Calu3 (cell line): ENCODE results near the gene GLRX2. TPM values are rescaled to one million over a fixed set of nuclear protein-coding genes. Genes with fewer than 3 reads are reported as not detected.

Source experiments
- Bru-seq: library from RNA; stranded (reverse); fragments of 400-500 nt; gene quantifications from one replicate; lab custom pipeline; 2021; lab: Mats Ljungman, UMichigan
- BruChase-seq, 2 experiments: library from RNA; stranded (reverse); fragments of 400-500 nt; gene quantifications; one replicate each; lab custom pipeline; 2021; lab: Mats Ljungman, UMichigan
- BruUV-seq: library from RNA; stranded (reverse); fragments of 400-500 nt; replicated peaks from 2 replicates; lab custom pipeline; 2021; lab: Mats Ljungman, UMichigan
- CTCF ChIA-PET: fragments of 300-600 bp; sonication (Branson Sonifier 250); formaldehyde crosslinking; loops from one replicate; lab custom pipeline; 2022; ENCODE audit warnings: antibody characterized with exemption; lab: Charles Lee
- DNase-seq: peaks from one replicate; pipeline ENCODE4 v3.0.0; 2022
- H3K27ac Mint-ChIP-seq: one replicate; pipeline ENCODE4 v1.8.0; 2022; ENCODE audit warnings: mixed read lengths; ENCODE audit not compliant: unreplicated experiment
- H3K27me3 Mint-ChIP-seq: one replicate; pipeline ENCODE4 v1.8.0; 2022; ENCODE audit warnings: mixed read lengths; ENCODE audit not compliant: unreplicated experiment
- H3K36me3 Mint-ChIP-seq: one replicate; pipeline ENCODE4 v1.8.0; 2022; ENCODE audit warnings: mild to moderate bottlenecking, moderate library complexity, mixed read lengths; ENCODE audit not compliant: insufficient read depth, unreplicated experiment
- H3K4me1 Mint-ChIP-seq: one replicate; pipeline ENCODE4 v1.8.0; 2022; ENCODE audit warnings: mild to moderate bottlenecking, low read depth, mixed read lengths; ENCODE audit not compliant: unreplicated experiment
- H3K4me3 Mint-ChIP-seq: one replicate; pipeline ENCODE4 v1.8.0; 2022; ENCODE audit warnings: mild to moderate bottlenecking, low read depth, moderate library complexity, mixed read lengths; ENCODE audit not compliant: unreplicated experiment
- H3K9me3 Mint-ChIP-seq: one replicate; pipeline ENCODE4 v1.8.0; 2022; ENCODE audit warnings: low read depth, mixed read lengths; ENCODE audit not compliant: unreplicated experiment
- CTCF ChIP-seq: fragments of 200-600 bp; IDR thresholded peaks from one replicate; pipeline ENCODE4 v1.8.0; 2022; ENCODE audit warnings: antibody characterized with exemption; ENCODE audit not compliant: unreplicated experiment
- intact Hi-C: fragments of 100-400 bp; cut with micrococcal nuclease; formaldehyde crosslinking; loops from one replicate; pipeline ENCODE4 v1.10.0; 2022; ENCODE audit not compliant: unreplicated experiment
- long read RNA-seq: library from polyadenylated mRNA; stranded (forward); transcript quantifications from one replicate; pipeline ENCODE4 v2.0.0, GENCODE V29; 2022
- total RNA-seq: library from RNA; stranded (reverse); gene quantifications from 2 replicates; pipeline ENCODE4 v1.2.3, GENCODE V29; 2022

GLRX2 gene
- total RNA-seq (25.7 and 27.4 TPM in 2 replicates), Bru-seq, nascent RNA (percentile 72 among the genes with signal in this experiment), BruChase-seq, experiment 1, labeled RNA remaining after a 6-hour chase (percentile 63 among the genes with signal in this experiment), BruChase-seq, experiment 2, labeled RNA remaining after a 2-hour chase (percentile 61 among the genes with signal in this experiment)
- long read RNA-seq, transcript GLRX2-201 (4 exons, 701 nt), result major isoform, 42 of 43 reads
- long read RNA-seq, partial matches to known transcripts, result 0 of 43 reads
- long read RNA-seq, other reads (novel, unspliced or antisense), result 1 of 43 reads

GRCh38 chr1:193104907-193105820 lies at the start of gene GLRX2:
GLRX2 (minus strand) TSS chr1:193105414; CDS start chr1:193105382, 32 bp downstream.
- peak within 1 kb of the TSS; percentile 83 for H3K4me3 Mint-ChIP-seq
- peak within 1 kb of the TSS; percentile 76 for H3K27ac Mint-ChIP-seq
- no peaks in the 10 kb centered on the region for H3K27me3 Mint-ChIP-seq
- intact Hi-C loops, result loop anchor here (2.0 to 5.0 kb wide), 3 partner anchors 18 to 293 kb away; partner anchors contain the start of gene CDC73
- no peaks in the 10 kb centered on the region for H3K9me3 Mint-ChIP-seq
- TF ChIP-seq CTCF, result no peak
- H3K4me1 Mint-ChIP-seq, result peaks cover 17% of the 10 kb centered on the region
- H3K36me3 Mint-ChIP-seq, result peaks cover 22% of the 10 kb centered on the region
- CTCF ChIA-PET, result interaction anchor here (0.8 to 2.1 kb wide), 2 partner anchors 17 to 46 kb away, joined by 3 to 8 read pairs; partner anchors contain the start of genes CDC73, RO60 and UCHL5
- no TSS peak for BruUV-seq
- DNase-seq, result peak; percentile 90

GRCh38 chr1:193144999-193145398 lies 39.8 kb upstream of the GLRX2 start:
- Mint-ChIP-seq H3K27me3 (no peaks in the 10 kb centered on the region), H3K9me3 (no peaks in the 10 kb centered on the region), H3K27ac (no peak overlapping the region), H3K4me3 (no peak overlapping the region), H3K36me3 (peaks cover 27% of the 10 kb centered on the region), H3K4me1 (no peaks in the 10 kb centered on the region)
- no peak for TF ChIP-seq CTCF
- CTCF ChIA-PET, result interaction anchor here (0.6 kb wide), 1 partner anchor 561 kb away, joined by 3 read pairs; no protein-coding TSS in a partner anchor
- DNase-seq, result no peak
- intact Hi-C loops, result no loop called here
- no TSS peak for BruUV-seq

GRCh38 chr1:193144361-193144938 lies 39.2 kb upstream of the GLRX2 start:
- intact Hi-C loops, result no loop called here
- no peak overlapping the region for H3K27ac Mint-ChIP-seq
- no TSS peak for BruUV-seq
- no peaks in the 10 kb centered on the region for H3K4me1 Mint-ChIP-seq
- CTCF ChIA-PET, result interaction anchor here (0.6 kb wide), 1 partner anchor 561 kb away, joined by 3 read pairs; no protein-coding TSS in a partner anchor
- no peak for DNase-seq
- no peaks in the 10 kb centered on the region for H3K9me3 Mint-ChIP-seq
- no peak overlapping the region for H3K4me3 Mint-ChIP-seq
- no peak for TF ChIP-seq CTCF
- H3K27me3 Mint-ChIP-seq, result no peaks in the 10 kb centered on the region
- peaks cover 32% of the 10 kb centered on the region for H3K36me3 Mint-ChIP-seq

- no peak overlapping the region for H3K4me3 Mint-ChIP-seq
- no peaks in the 10 kb centered on the region for H3K9me3 Mint-ChIP-seq
- TF ChIP-seq CTCF, result no peak
- no peaks in the 10 kb centered on the region for H3K27me3 Mint-ChIP-seq
- no peaks in the 10 kb centered on the region for H3K4me1 Mint-ChIP-seq
- no peak for DNase-seq
- no TSS peak for BruUV-seq
- H3K36me3 Mint-ChIP-seq, result peaks cover 44% of the 10 kb centered on the region
- H3K27ac Mint-ChIP-seq, result no peak overlapping the region
- intact Hi-C loops, result loop anchor here (2.0 kb wide), 1 partner anchor 1152 kb away; no protein-coding TSS in a partner anchor
- CTCF ChIA-PET, result interaction anchor here (0.6 kb wide), 1 partner anchor 132 kb away, joined by 5 read pairs; no protein-coding TSS in a partner anchor
Observed at GRCh38 chr1:193143285-193143684, 38.1 kb upstream of the GLRX2 start.
